DND-41 (cell line): ENCODE data around the gene KLK4.

Experiments
- EZH2 ChIP-seq: IDR thresholded peaks from 3 replicates; pipeline ENCODE4 v1.6.1; 2012; ENCODE audit warnings: borderline replicate concordance, low read depth, mild to moderate bottlenecking, moderate library complexity, low read length, inconsistent platforms; ENCODE audit not compliant: severe bottlenecking
- TF ChIP-seq, protein P1 (sequence below): IDR thresholded peaks from 2 replicates; pipeline ENCODE4 v1.5.1; 2012; ENCODE audit warnings: borderline replicate concordance, low read length, moderate library complexity, mild to moderate bottlenecking; ENCODE audit not compliant: poor library complexity, severe bottlenecking; ENCODE audit errors: extremely low read depth

DNA sequence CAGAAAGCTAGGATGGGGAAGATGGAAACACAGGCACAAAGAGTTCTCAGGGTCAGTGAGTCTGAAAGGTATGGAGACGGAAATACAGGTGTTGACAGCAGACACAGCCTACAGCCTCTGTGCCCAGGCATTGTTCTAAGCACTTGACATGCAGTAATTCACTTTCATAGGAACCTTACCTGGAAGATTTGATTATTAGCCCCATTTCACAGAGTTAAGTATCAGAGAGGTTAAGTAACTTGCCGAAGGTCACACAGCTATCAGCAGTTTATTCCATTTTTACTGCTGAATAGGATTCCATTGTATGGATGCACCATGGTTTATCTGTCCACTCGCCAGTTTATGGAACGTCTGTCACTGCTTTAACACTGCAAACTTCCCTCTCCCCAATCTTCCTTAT, 13.2 kb downstream of the KLK4 start:
- no peak for TF ChIP-seq EZH2
- TF ChIP-seq, protein P1, sequence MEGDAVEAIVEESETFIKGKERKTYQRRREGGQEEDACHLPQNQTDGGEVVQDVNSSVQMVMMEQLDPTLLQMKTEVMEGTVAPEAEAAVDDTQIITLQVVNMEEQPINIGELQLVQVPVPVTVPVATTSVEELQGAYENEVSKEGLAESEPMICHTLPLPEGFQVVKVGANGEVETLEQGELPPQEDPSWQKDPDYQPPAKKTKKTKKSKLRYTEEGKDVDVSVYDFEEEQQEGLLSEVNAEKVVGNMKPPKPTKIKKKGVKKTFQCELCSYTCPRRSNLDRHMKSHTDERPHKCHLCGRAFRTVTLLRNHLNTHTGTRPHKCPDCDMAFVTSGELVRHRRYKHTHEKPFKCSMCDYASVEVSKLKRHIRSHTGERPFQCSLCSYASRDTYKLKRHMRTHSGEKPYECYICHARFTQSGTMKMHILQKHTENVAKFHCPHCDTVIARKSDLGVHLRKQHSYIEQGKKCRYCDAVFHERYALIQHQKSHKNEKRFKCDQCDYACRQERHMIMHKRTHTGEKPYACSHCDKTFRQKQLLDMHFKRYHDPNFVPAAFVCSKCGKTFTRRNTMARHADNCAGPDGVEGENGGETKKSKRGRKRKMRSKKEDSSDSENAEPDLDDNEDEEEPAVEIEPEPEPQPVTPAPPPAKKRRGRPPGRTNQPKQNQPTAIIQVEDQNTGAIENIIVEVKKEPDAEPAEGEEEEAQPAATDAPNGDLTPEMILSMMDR: no peak
